HG02943 (cell line): Measurements from ENCODE around the gene RRM2.

Experiments
- ATAC-seq: cut with Tn5 transposase; IDR thresholded peaks from one replicate; pipeline ENCODE4 v1.9.1; 2021; ENCODE audit warnings: mild to moderate bottlenecking, low read depth, moderate library complexity; ENCODE audit not compliant: unreplicated experiment

The RRM2 gene

GRCh38 chr2:10168221-10168620 is 45.7 kb downstream of the RRM2 start:
- no peak for ATAC-seq

DNA sequence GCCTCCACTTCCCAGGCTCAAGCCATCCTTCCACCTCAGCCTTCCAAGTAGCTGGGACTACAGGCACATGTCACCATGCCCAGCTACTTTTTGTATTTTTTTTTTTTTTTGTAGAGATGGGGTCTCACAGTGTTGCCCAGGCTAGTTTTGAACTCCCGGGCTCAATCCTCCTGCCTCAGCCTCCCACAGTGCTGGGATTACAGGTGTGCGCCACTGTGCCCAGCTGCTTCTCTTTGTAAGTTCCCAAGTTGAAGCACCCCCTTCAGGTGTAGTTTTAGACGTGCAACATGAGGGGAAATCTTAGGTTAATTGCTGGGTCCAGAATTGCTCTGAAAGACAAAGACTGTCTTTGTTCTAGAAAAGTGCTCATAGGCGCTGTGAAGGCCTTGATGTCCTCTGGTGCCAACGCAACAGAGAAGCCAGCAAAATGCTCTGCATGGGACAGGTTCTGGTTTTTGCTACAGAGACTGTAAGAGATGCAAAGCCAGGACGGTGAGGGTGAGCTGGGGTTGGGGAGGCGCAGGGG is 46.6 kb downstream of the RRM2 start:
- no peak for ATAC-seq

DNA sequence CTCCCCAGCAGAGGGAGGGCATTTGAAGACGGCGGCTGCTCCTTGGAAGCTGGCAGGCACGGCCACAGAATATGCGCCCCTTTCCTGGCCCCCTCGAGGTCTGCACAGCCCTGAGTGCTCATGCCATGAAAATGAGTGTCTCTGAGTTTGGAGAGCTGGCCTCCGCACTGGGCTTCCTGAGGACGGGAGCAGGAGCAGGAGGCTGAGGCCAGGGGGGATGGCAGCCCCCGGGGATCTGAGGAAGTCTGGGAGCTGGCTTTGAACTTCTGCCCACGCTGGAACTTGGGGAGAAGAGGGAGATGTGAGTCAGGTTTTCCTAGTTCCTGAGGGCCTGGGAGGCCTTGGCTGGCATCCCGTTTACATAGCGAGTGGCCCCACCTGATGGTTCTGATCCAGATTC is 47.0 kb downstream of the RRM2 start:
- no peak for ATAC-seq

DNA sequence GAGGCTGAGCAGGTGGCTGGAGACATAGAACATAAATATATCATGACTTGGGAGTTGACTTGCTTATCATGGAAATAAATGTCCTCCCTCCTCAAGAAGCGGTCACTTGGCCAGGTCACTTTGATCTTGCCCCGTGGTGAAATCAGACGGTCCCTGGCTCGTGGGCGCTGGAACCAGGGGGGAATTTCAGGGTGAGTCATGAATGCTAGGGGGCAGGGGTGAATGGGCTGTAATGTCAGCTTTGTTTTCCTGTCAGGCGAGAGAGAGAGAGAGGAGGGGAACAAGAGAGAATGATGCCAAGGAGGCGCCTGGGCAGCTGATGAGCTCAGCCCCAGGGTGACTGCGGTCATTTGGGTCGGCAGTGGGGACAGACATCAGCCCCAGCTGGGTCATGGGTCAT is 47.7 kb downstream of the RRM2 start:
- no peak for ATAC-seq

DNA sequence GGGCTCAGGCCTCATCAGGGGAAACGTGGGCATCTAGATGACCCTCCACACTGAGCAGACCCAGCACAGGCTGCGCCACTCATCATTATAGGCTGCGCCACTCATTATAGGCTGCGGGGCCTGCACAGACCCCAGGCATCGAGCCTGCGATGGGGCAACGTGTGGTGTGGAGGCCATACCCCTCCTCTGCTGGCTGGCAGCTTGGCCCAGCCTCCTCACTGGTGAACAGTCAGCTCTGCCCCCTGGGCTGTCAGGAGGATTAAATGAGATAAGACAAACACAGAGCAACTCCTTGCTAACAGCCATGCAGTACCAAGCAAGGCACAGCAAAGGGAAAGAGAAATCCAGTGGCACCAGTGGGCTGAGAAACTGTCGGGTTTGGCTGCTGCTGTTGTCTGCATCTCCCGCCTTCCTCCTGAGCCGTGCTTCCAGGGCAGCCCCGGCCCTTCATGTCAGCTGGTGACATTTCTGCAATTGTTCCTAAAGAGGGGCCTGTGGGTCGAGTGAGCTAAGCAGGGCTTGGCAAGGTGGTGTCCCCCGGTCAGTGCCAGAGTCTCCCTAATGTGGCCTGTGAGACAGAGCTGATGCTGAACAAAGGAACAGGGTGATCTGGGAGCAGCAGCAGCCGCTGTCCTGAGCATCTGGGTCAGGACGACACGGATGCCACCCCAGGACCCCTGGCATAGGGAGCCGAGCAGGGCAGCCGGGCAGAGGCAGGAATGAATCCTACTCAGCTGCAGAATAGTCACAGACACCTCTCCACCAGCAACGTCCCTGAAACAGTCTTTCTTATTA is 48.7 kb downstream of the RRM2 start:
- ATAC-seq: no peak

DNA sequence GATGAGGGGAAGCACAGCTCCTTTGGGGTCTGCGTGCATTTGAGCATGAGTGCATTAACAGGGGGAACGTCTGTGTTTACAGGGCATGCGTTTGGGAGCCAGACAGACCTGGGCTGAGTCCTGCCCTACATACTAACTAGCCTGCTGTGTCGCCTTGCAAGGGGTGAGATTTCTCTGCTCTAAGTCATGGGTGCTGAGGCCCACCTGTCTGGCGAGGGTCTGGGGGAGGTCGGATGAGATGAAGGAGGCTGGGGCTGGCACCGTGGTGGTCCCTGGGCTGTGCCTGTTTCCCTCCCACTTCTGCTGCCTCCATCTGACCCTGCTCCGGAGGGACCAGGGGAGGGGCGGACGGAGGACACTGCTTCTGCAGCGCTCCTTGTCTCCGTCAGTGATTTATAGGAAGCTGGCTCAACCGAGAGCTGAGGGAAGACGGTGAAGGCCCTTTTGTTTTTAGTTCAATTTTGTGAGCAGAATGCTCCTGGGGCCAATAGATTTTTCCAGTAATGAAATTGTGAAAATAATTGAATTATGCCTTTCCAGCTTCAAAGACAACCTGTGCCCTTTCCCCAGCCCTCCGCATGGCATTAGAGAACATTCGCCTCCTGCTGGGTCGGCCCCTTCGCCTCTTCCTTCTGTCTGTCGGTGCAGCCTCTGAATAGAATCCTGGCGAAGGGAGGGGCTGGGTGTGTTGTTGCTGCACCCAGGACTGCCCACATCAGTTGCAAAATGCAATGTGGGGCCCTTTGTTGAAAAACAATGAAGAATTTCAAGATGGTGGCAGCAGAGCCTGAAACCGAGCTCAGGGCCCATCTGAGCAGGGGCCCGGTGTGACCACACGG is 49.7 kb downstream of the RRM2 start:
- ATAC-seq: no peak

DNA sequence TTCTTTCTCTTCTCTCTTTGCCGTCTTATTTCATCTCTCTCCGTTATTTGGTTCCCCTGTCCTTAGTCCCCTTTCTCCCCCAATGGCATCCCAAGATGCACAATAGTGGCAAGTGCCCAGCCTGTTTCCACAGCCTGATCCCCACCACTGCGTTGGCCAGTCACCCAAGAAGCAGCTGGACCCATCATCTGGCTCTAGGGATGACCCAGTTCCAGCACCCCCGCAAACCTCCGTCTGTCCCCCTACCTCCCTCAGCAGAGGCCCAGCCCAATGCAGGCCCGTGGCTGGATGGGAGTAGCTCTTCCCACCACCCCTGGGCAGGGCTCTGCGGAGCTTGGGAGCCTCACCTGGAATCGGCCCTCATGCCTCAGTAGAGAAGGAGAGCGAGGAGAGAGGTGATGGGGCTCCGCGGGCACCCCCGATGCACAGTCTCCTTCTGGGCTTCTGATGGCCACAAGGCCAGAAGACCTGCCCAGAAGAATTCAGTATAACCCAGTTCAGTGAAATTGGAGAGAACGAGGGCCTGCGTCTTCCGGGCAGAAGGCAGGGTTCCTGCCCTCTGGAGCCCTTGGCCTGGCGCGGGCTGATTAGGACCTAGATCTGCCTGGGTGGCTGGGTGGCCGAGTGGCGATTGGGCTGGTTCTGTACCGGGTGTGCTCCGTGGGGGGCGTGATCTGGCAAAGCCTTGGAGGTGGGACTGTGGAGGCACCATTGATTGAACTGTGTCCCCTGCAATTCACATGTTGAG is 50.9 kb downstream of the RRM2 start:
- ATAC-seq: no peak

DNA sequence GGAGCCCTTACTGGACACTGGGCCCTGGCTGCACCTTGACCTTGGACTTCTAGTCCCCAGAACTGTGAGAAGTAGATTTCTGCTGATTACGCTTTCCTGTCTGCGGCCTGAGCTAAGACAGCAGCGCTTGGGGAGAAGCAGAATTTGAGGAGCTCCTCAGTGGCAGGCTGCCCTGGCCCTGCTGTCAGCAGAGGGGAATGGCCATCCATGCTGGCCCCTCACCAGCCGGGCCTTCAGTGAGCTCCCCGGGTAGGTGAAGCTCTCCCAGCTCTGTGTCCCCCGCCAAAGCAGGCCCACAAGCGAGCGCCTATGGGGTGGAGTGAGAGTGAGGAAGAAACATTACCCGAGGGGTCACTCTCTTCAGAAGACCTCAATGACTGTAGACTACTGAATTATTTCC is 51.6 kb downstream of the RRM2 start:
- no peak for ATAC-seq

GRCh38 chr2:10175441-10175840 is 52.9 kb downstream of the RRM2 start:
- ATAC-seq: no peak

GRCh38 chr2:10178751-10179150 is 56.2 kb downstream of the RRM2 start:
- no peak for ATAC-seq

DNA sequence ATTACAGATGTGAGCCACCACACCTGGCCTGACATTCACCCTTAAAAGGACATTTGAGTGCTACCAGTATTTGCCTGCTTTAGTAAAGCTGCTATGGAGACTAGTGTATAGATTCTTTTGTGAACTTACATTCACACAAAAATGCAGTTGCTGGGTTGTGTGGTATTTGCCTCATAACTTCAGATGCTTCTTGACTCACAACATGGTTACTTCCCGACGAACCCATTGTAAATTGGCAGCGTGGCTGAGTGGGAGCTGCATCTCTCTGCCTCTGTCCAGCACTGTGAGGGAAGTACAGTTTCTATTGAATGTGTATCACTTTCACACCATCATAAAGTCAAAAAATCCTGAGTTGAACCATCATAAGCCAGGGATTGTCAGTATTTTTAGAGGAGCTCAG is 56.9 kb downstream of the RRM2 start:
- no peak for ATAC-seq

DNA sequence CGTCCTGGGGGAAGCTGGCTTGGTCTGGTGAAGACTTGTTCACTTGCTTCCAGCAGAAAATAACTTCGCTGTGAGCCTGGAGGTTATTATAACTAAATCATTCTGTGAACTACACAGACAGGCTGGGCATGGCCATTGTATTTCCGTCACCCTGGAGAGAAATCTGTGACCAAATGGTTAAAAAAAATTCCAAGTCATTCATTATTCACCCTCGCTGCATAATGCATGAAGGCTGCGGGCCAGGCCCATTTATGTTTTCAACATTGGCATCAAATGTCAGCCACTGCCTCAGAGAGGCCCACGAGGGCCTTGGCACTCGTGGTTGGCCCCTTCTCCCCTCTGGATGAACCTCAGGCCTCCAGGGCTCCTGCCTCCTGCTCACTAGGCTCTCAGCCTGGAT is 57.7 kb downstream of the RRM2 start:
- no peak for ATAC-seq
